K562 (cell line): Measurements from ENCODE around the gene GALNT16. TPM values are rescaled to one million over a fixed set of nuclear protein-coding genes. Genes with fewer than 3 reads are reported as not detected.

ENCODE experiments used
- PCBP1 ChIP-seq: fragments of 200-400 bp; formaldehyde crosslinking; IDR thresholded peaks from 2 replicates; pipeline ENCODE4 v1.6.1; 2018; ENCODE audit warnings: mild to moderate bottlenecking, low read depth, low read length; ENCODE audit not compliant: poor library complexity, severe bottlenecking
- ZNF75A ChIP-seq: fragments of 450-650 bp; formaldehyde crosslinking; IDR thresholded peaks from 2 replicates; pipeline ENCODE4 v1.4.0; 2020; ENCODE audit warnings: mild to moderate bottlenecking
- polyA plus RNA-seq, 8 experiments: library from polyadenylated mRNA; depleted of rRNA in 4 of 8; stranded (reverse) in 5 of 8; unstranded in 3 of 8; fragments of >200 nt; fragmentation: Nextera tagmentation in 2 of 8; fragmentation: Illumina TruSeq in 1 of 8; extraction: Ambion mirVana in 2 of 8; extraction: Trizol in 1 of 8; gene quantifications; 2 replicates each; pipeline versions ENCODE4 v1.2.1 to v1.2.3, GENCODE V29; 2011 to 2014; ENCODE audit warnings: inconsistent platforms in 1 of 8, missing spikeins in 1 of 8
- total RNA-seq, 7 experiments: library from RNA; depleted of rRNA in 6 of 7; stranded (reverse); fragments of >200 nt in 6 of 7; fragmentation: Illumina TruSeq in 2 of 7; extraction: Trizol in 2 of 7; gene quantifications; 2 replicates each; pipeline versions ENCODE4 v1.2.1 to v1.2.3, GENCODE V29; 2011 to 2021; ENCODE audit warnings: low replicate concordance in 1 of 7
- TF ChIP-seq, protein P1 (sequence below), 2 experiments: fragments of 450-650 bp in 1 of 2; sonication (generic) in 1 of 2; formaldehyde crosslinking in 1 of 2; IDR thresholded peaks; 2 replicates each; pipeline versions ENCODE4 v1.7.1 to v1.9.0; 2016 to 2022; ENCODE audit warnings: inconsistent platforms in 1 of 2, mild to moderate bottlenecking in 1 of 2, missing genetic modification reagents in 1 of 2

The GALNT16 gene
- total and polyA plus RNA-seq, 9 of the 15 experiments (the other 6 are each of a cell fraction or from before 2014, with no cell fraction given) = not detected

DNA sequence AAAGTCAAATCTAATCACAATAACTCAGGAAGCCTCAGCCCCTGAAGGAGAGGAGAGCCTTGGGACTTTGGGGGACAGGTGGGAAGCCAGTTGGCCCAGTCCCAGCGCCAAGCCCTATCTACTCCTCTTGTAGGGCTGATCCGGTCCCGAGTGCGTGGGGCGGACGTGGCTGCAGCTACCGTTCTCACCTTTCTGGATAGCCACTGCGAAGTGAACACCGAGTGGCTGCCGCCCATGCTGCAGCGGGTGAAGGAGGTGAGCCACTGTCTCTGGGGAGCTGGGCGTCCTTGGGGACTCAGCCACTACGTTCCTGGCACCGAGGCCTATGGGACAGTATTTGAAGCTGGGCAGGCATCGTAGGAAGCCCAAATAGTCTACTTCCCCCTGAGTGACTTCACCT is 68.4 kb downstream of the GALNT16 start (continued):
- TF ChIP-seq, protein P1, sequence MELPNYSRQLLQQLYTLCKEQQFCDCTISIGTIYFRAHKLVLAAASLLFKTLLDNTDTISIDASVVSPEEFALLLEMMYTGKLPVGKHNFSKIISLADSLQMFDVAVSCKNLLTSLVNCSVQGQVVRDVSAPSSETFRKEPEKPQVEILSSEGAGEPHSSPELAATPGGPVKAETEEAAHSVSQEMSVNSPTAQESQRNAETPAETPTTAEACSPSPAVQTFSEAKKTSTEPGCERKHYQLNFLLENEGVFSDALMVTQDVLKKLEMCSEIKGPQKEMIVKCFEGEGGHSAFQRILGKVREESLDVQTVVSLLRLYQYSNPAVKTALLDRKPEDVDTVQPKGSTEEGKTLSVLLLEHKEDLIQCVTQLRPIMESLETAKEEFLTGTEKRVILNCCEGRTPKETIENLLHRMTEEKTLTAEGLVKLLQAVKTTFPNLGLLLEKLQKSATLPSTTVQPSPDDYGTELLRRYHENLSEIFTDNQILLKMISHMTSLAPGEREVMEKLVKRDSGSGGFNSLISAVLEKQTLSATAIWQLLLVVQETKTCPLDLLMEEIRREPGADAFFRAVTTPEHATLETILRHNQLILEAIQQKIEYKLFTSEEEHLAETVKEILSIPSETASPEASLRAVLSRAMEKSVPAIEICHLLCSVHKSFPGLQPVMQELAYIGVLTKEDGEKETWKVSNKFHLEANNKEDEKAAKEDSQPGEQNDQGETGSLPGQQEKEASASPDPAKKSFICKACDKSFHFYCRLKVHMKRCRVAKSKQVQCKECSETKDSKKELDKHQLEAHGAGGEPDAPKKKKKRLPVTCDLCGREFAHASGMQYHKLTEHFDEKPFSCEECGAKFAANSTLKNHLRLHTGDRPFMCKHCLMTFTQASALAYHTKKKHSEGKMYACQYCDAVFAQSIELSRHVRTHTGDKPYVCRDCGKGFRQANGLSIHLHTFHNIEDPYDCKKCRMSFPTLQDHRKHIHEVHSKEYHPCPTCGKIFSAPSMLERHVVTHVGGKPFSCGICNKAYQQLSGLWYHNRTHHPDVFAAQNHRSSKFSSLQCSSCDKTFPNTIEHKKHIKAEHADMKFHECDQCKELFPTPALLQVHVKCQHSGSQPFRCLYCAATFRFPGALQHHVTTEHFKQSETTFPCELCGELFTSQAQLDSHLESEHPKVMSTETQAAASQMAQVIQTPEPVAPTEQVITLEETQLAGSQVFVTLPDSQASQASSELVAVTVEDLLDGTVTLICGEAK (IDR thresholded peaks at IDR 0.05) = no peak
- TF ChIP-seq, protein P1 (CRISPR knock-in tag; IDR thresholded peaks at IDR 0.05) = no peak
- TF ChIP-seq PCBP1 (no peak), ZNF75A (CRISPR knock-in tag) (no peak)
- TF ChIP-seq, all 486 proteins: peak for 0
